HPDE6-E6E7 (cell line): ENCODE data around the gene ZAP70.

Source experiments
- DNase-seq: peaks from one replicate; pipeline ENCODE4 v3.0.0; 2011; ENCODE audit warnings: missing footprints; ENCODE audit errors: extremely low spot score

Gene ZAP70

GRCh38 chr2:97752342-97753334 is 39.3 kb downstream of the ZAP70 start:
- DNase-seq = no peak

DNA sequence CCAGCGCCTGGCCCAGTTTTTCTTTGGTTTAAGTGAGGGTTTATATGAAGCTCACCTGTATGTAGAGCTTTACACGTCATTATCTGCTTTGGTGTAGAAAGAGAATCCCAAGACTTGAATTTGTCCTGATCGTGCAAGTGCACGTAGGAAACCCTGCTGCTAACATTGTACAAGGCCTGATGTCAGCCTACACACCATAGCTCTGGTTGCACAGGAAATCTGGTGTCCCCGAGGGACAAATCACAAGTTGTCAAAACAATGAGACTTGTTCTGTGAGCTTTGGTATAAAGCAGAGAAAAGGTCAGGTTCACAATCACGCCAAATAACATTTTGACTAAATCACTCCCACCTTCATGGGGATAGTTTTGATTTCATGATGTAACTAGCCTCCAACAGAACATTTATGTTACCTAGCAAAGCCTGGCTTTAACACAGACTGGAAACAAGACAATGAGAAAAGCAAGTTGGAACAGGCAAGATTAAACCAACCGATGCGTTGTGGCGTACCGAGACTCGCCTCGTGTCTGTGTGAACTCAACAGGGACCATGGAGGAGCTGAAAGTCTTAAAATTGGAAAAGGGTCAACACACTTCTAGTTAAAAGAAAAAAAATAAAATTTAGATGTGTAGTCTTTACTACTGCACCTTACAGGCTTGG is 41.4 kb downstream of the ZAP70 start:
- DNase-seq = no peak

DNA sequence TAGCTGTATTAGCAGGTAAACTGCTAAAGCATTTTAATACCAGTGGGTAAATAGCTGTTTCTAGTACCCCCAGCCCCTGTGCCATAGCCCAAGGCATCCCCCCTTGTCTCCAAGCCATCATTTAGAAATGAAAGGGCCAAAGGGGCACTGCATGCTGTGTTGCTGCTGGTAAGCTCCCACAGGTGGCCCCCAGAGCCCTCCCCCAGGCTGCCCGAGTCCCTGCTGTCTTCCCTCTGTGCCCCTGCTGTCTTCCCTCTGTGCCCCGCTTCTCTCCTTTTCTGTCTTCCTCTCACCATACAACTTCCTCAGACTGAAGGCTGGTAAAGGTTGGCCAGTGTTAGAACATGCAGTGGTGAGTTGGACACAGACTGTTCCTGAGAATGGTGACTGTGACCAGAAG is 42.1 kb downstream of the ZAP70 start:
- no peak for DNase-seq

DNA sequence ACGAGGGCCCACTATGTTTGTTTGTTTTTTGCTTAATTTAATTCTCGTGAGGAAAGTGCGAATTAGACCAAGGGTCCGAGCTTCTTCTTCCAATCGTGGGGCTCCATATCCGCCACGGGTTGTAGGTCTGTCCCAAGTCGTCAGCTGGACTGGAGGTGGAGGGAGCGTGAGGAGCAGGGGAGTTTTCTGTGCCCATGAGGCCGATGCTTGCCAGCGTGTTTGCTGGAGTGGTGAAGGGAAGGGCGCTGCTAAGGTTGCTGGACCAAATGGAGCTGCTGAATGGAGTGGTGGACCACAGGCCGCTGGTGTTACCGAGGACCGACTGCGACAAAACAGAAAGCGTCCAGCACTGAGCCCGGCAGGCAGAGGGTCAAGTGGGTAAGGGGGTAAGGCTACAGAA is 43.7 kb downstream of the ZAP70 start:
- no peak for DNase-seq

DNA sequence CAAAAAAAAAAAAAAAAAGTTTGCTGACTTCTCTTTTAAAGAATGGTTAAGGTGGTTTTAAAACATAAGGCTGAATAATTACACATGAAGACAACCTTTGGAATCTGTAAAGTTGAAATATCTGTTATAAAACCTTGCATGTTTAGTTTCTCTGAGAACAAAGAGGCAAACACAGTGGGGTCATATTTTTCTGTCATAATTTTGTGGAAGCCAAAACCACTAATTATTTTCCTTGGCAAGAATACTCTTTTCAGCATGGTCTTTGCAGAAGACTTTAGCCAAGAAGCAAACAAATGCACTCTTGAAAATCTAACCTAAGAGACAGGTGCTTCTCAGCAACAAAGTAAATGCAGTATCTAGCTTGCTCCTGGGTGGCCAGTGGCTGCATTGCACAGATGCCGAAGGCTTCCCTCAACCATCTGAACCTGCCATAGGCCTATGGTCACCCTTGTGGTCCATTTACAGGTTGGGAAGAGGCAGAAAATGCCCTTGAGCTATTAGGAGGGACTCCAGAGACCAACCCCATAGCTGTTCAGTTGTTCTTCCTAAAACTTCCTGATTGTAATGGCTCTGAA is 44.8 kb downstream of the ZAP70 start:
- DNase-seq = no peak

DNA sequence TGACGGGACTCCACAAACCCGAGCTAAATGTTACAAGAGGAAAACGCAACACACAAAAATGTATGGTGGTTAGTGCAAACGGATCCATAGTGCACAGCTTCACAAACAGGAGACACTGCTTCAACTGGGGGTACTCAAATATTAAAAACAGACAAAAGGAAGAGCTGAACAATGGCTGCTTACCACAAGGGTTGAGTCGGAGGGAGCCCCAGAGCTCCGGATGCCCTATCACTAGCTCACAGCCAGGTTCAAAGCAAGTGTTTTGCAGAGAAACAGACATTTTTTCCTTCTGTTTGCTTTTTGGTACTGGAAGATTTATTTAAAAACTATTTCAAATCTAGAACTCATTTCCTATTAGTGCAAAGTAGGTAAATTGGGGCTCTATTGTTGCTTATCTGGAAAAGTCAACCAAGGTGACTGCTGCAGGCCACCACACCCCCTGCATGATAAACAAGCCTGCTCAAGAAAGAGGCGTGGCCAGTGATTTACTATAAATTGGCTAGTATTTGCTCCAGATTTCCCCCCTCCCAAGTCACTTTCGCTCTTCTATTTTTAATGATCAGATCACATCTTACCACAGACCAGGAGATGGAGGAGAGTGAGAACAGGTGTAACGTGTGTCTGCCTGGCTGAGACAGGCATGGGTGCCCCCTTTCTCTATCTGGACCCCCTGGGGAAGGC is 46.5 kb downstream of the ZAP70 start:
- no peak for DNase-seq

GRCh38 chr2:97760480-97761049 is 47.2 kb downstream of the ZAP70 start:
- DNase-seq = no peak

GRCh38 chr2:97761192-97761591 is 47.8 kb downstream of the ZAP70 start:
- no peak for DNase-seq

DNA sequence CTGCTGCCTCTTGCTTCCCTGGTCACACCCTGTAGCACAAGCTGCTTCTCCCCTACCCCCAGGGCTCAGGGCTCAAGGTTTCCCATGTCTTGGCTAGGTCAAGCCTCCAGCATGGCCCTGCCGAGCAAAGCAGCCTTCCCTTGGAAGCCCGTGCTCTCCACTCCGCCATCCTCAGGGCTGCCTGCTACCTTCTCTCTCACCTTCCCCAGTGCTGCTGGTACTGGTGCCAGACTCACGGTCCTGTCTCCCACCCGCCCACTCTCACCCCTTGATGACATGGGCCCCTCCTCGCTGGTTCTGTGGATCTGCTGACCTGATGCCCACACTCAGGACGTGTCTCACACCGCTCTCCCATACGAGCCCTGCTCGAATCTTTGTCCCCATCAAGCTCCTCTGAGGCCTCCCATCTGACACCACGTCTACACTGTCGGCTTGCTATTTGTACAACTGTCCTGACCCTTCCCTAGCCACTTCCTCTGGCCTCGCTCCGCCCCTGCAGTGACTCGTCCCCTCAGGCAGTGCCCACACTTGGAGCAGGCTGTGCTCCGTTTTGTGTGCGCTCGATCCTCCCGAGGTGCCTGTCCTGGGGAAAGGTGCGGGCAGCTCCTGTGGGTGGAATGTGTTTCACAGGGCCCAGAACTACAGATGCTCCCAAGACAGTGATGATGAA is 49.9 kb downstream of the ZAP70 start:
- DNase-seq = no peak

GRCh38 chr2:97764559-97765263 is 51.3 kb downstream of the ZAP70 start:
- no peak for DNase-seq

DNA sequence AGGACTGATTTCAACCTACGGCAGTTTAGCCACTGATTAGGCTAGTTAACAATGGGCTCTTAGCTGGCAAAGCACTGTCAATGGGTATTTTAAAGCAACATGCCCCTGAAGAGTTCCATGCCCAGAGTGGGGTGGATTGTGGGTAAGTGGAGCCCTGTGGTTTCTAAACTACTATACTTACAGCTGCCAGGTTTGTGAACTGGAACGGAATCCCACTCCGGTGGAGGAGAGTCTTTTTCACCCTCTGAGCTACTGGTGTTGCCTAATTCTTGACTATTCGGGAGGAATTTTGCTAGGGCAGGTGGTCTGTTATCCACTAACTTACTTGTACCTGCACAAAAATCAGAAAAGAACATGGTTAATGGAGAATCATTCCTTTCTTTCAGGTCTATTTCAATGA is 52.6 kb downstream of the ZAP70 start:
- DNase-seq = no peak

DNA sequence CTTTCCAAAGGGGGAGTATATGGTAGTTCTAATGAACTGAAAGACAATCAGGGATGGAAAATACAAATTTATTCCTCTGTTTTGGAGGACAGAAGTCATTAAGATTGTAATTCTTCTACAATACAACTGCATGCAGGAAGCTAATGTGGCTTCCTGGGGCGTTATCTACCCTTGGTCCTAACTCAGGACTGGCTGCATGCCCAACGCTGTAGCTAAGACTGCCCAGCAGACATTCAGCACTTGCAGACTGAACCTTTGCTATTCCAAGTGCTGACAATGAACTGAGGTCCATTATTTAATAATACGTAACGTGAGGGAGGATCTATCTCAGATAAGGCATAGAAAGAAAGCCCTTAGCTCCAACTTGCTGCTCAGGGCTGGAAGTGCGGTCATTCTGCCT is 53.2 kb downstream of the ZAP70 start:
- DNase-seq = no peak

DNA sequence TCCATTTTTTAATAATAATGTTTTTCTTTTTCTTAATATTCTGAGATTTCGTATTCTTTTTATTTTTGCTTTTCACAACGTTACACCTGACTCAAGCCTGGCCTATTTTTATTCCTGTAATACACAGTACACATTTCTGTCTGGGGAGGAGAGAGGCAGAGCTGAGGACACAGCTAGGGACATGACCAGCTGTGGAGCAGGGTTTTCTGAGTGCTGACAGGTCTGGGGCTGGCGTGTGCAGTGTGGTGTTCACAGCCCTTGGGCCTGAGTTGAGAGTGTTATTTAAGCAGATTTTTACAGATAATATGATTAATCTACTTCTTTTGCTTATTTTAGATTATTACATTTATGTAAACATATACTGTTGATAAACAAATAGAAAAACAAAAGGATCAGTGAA is 55.9 kb downstream of the ZAP70 start:
- no peak for DNase-seq

- no peak for DNase-seq
Measured at GRCh38 chr2:97769711-97770110, 56.3 kb downstream of the ZAP70 start.

GRCh38 chr2:97770445-97770844 is 57.1 kb downstream of the ZAP70 start:
- no peak for DNase-seq

- peak; percentile 34 for DNase-seq
Measured at GRCh38 chr2:97774425-97774824, 61.0 kb downstream of the ZAP70 start.

DNA sequence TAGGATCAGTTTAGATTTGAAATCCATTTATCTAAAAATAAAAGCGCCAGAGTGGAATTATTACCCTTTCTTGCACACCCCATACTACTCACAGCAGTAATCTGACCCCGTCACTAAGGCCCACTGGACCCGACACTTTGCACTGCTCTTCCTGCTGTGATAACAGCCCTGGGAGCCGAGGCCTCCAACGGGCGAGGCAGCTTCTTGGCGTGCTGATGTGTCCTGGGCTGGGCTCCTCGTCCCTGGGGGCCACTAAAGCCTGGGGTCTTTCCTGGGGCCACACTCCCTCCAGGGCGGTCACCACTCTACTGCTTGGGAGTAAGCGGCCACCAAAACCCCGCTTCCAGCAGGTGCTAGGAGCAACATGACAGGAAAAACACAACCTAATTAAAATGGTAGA is 61.7 kb downstream of the ZAP70 start:
- no peak for DNase-seq

- DNase-seq = no peak
Measured at GRCh38 chr2:97779141-97779540, 65.8 kb downstream of the ZAP70 start.

DNA sequence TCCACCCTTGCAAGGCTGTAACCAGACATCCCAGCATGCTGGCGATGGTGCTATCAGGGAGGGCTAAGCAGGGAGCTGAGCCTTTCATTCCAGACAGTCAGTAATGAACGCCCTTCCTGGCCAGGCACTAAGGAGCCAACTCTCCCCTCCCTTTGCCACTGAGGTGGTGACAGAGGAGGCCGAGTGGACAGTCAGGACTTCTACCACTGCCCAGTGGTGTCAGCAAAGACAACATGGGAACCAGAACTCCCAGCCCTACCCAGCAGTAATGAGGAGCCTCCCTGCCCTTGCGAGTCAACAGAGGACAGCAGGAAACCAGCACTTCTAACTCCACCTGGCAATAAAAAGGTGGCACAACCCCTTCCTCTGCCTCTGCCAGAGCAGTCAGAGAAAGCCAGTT is 68.6 kb downstream of the ZAP70 start:
- DNase-seq = no peak

GRCh38 chr2:97784953-97785352 is 71.6 kb downstream of the ZAP70 start:
- no peak for DNase-seq

- DNase-seq = no peak
Measured at GRCh38 chr2:97785818-97786217, 72.4 kb downstream of the ZAP70 start.
